IMR-90 (cell line): ENCODE results near the gene NF2. TPM values are rescaled to one million over a fixed set of nuclear protein-coding genes. Genes with fewer than 3 reads are reported as not detected.

Experiments
- ATAC-seq: fragments of 200-7000 bp; cut with Tn5 transposase; 2 replicates; pipeline ENCODE4 v1.9.1; 2020; ENCODE audit warnings: low read depth, mild to moderate bottlenecking, moderate library complexity
- BruUV-seq: library from RNA; stranded (reverse); fragments of 400-500 nt; replicated peaks from 2 replicates; lab custom pipeline; 2021; lab: Mats Ljungman, UMichigan
- CTCF ChIA-PET: fragments of 300-600 bp; formaldehyde crosslinking; extraction: SDS; loops from one replicate; lab custom pipeline; 2021; ENCODE audit warnings: antibody characterized with exemption; lab: Yijun Ruan, JAX
- POLR2A ChIA-PET: fragments of 300-600 bp; sonication (Branson Sonifier 250); formaldehyde crosslinking; loops from one replicate; lab custom pipeline; 2022; ENCODE audit warnings: antibody characterized with exemption; ENCODE audit not compliant: unreplicated experiment; lab: Charles Lee
- DNase-seq: peaks from one replicate; pipeline ENCODE4 v3.0.0; 2013
- H2AFZ ChIP-seq: replicated peaks from 2 replicates; pipeline ENCODE3; 2013; ENCODE audit warnings: low read length, mild to moderate bottlenecking; ENCODE audit not compliant: poor library complexity
- H2AK5ac ChIP-seq: 2 replicates; pipeline ENCODE4 v1.6.1; 2013; ENCODE audit warnings: low read depth, low read length, inconsistent platforms
- H2AK9ac ChIP-seq: replicated peaks from 2 replicates; pipeline ENCODE3; 2013; ENCODE audit warnings: mild to moderate bottlenecking, low read depth, low read length, moderate library complexity; ENCODE audit not compliant: poor library complexity
- H2BK120ac ChIP-seq: 2 replicates; pipeline ENCODE4 v1.6.1; 2013; ENCODE audit warnings: low read depth, low read length, inconsistent platforms
- H2BK15ac ChIP-seq: 3 replicates; pipeline ENCODE4 v1.6.1; 2013; ENCODE audit warnings: low read depth, low read length, inconsistent platforms
- H2BK20ac ChIP-seq: 2 replicates; pipeline ENCODE4 v1.6.1; 2013; ENCODE audit warnings: low read depth, mild to moderate bottlenecking, inconsistent platforms, low read length, moderate library complexity
- H2BK5ac ChIP-seq: 2 replicates; pipeline ENCODE4 v1.6.1; 2013; ENCODE audit warnings: mild to moderate bottlenecking, low read depth, low read length, inconsistent platforms; ENCODE audit not compliant: poor library complexity, severe bottlenecking
- H3K14ac ChIP-seq: replicated peaks from 2 replicates; pipeline ENCODE4 v1.6.1; 2013; ENCODE audit warnings: low read depth, low read length, inconsistent platforms
- H3K18ac ChIP-seq: 2 replicates; pipeline ENCODE4 v1.6.1; 2013; ENCODE audit warnings: low read depth, low read length, control low read depth
- H3K23ac ChIP-seq: 2 replicates; pipeline ENCODE4 v1.6.1; 2013; ENCODE audit warnings: low read depth, low read length, inconsistent platforms
- H3K27ac ChIP-seq: 2 replicates; pipeline ENCODE4 v1.5.1; 2013; ENCODE audit warnings: mild to moderate bottlenecking, control low read depth, low read length; ENCODE audit not compliant: insufficient read depth
- H3K27me3 ChIP-seq: 2 replicates; pipeline ENCODE4 v1.6.1; 2013; ENCODE audit warnings: low read length; ENCODE audit not compliant: control insufficient read depth, insufficient read depth
- H3K36me3 ChIP-seq: 2 replicates; pipeline ENCODE4 v1.6.1; 2013; ENCODE audit warnings: low read length, mixed read lengths; ENCODE audit not compliant: control insufficient read depth, insufficient read depth
- H3K4ac ChIP-seq: 2 replicates; pipeline ENCODE4 v1.6.1; 2013; ENCODE audit warnings: low read depth, low read length, inconsistent platforms
- H3K4me1 ChIP-seq: 2 replicates; pipeline ENCODE4 v1.6.1; 2013; ENCODE audit warnings: low read length, mixed read lengths; ENCODE audit not compliant: control insufficient read depth, insufficient read depth
- H3K4me2 ChIP-seq: 2 replicates; pipeline ENCODE4 v1.6.1; 2013; ENCODE audit warnings: low read depth, mild to moderate bottlenecking, control low read depth, low read length, moderate library complexity
- H3K4me3 ChIP-seq: 2 replicates; pipeline ENCODE4 v1.5.1; 2013; ENCODE audit warnings: low read depth, mild to moderate bottlenecking, control low read depth, low read length, moderate library complexity; ENCODE audit not compliant: insufficient read depth
- H3K56ac ChIP-seq: 2 replicates; pipeline ENCODE4 v1.6.1; 2013; ENCODE audit warnings: low read length, inconsistent platforms; ENCODE audit not compliant: insufficient read depth; ENCODE audit errors: extremely low read depth
- H3K79me1 ChIP-seq, 2 experiments: 2 replicates each; pipeline ENCODE4 v1.6.1; 2013; ENCODE audit warnings: low read length in 2 of 2, inconsistent platforms in 1 of 2, low read depth in 1 of 2
- H3K9ac ChIP-seq: 2 replicates; pipeline ENCODE4 v1.6.1; 2013; ENCODE audit warnings: low read depth, low read length, control low read depth
- H3K9me1 ChIP-seq: 2 replicates; pipeline ENCODE4 v1.6.1; 2013; ENCODE audit warnings: low read length, inconsistent platforms; ENCODE audit not compliant: insufficient read depth
- H3K9me3 ChIP-seq: 2 replicates; pipeline ENCODE4 v1.6.1; 2013; ENCODE audit warnings: low read length; ENCODE audit not compliant: control insufficient read depth, insufficient read depth
- H4K20me1 ChIP-seq: 2 replicates; pipeline ENCODE4 v1.6.1; 2013; ENCODE audit warnings: low read length, inconsistent platforms; ENCODE audit not compliant: insufficient read depth
- H4K5ac ChIP-seq: 2 replicates; pipeline ENCODE4 v1.6.1; 2013; ENCODE audit warnings: mild to moderate bottlenecking, low read depth, low read length, control low read depth
- H4K8ac ChIP-seq, 2 experiments: 2 replicates each; pipeline ENCODE4 v1.6.1; 2013; ENCODE audit warnings: low read depth in 2 of 2, low read length in 2 of 2, control low read depth in 1 of 2, inconsistent platforms in 1 of 2
- H4K91ac ChIP-seq: 2 replicates; pipeline ENCODE4 v1.6.1; 2013; ENCODE audit warnings: low read depth, low read length, inconsistent platforms; ENCODE audit not compliant: insufficient read depth
- BHLHE40 ChIP-seq: fragments of 150-350 bp; IDR thresholded peaks from 2 replicates; pipeline ENCODE4 v1.6.1; 2016; ENCODE audit warnings: mild to moderate bottlenecking, low read depth, low read length
- CEBPB ChIP-seq: IDR thresholded peaks from 2 replicates; pipeline ENCODE4 v1.6.1; 2012; ENCODE audit warnings: low read depth, low read length, improper control_type of control experiment
- CHD1 ChIP-seq: IDR thresholded peaks from 2 replicates; pipeline ENCODE4 v1.6.1; 2012; ENCODE audit warnings: low read depth, low read length, improper control_type of control experiment
- MAFK ChIP-seq: IDR thresholded peaks from 2 replicates; pipeline ENCODE4 v1.6.1; 2012; ENCODE audit warnings: low read depth, low read length, improper control_type of control experiment
- MAZ ChIP-seq: IDR thresholded peaks from 2 replicates; pipeline ENCODE4 v1.6.1; 2012; ENCODE audit warnings: low read depth, mild to moderate bottlenecking, low read length, improper control_type of control experiment, moderate library complexity, borderline replicate concordance
- MXI1 ChIP-seq: IDR thresholded peaks from 2 replicates; pipeline ENCODE4 v1.6.1; 2012; ENCODE audit warnings: low read depth, mild to moderate bottlenecking, low read length, moderate library complexity, borderline replicate concordance
- NFE2L2 ChIP-seq: fragments of 150-350 bp; IDR thresholded peaks from 2 replicates; pipeline ENCODE4 v1.6.1; 2016; ENCODE audit warnings: low read depth, mild to moderate bottlenecking, low read length
- POLR2A ChIP-seq: IDR thresholded peaks from 2 replicates; pipeline ENCODE4 v1.6.1; 2012; ENCODE audit warnings: mild to moderate bottlenecking, low read depth, low read length
- RAD21 ChIP-seq: IDR thresholded peaks from 2 replicates; pipeline ENCODE4 v1.6.1; 2012; ENCODE audit warnings: low read length, improper control_type of control experiment
- RCOR1 ChIP-seq: IDR thresholded peaks from 2 replicates; pipeline ENCODE4 v1.6.1; 2012; ENCODE audit warnings: mild to moderate bottlenecking, low read length, improper control_type of control experiment; ENCODE audit not compliant: insufficient replicate concordance
- RFX5 ChIP-seq: IDR thresholded peaks from 2 replicates; pipeline ENCODE4 v1.8.0; 2012; ENCODE audit warnings: low read depth, mild to moderate bottlenecking, low read length, moderate library complexity
- SMC3 ChIP-seq: fragments of 150-350 bp; IDR thresholded peaks from 2 replicates; pipeline ENCODE4 v1.6.1; 2016; ENCODE audit warnings: low read depth, mild to moderate bottlenecking, antibody characterized with exemption, low read length, moderate library complexity
- WGBS, 2 experiments: methylation state at CpG; one replicate each; pipeline versions ENCODE4 v1.1.5 to v1.1.7; 2013; ENCODE audit warnings: missing lambda C conversion rate in 2 of 2; ENCODE audit not compliant: insufficient read length in 1 of 2; ENCODE audit errors: extremely low coverage in 2 of 2; 5-methylcytosine and 5-hydroxymethylcytosine counted together
- dilution Hi-C: fragments of 300-500 bp; cut with HindIII; formaldehyde crosslinking; loops from one replicate; pipeline ENCODE4 v1.14.3; 2018; ENCODE audit warnings: low sequenced_read_pairs; ENCODE audit not compliant: unreplicated experiment
- in situ Hi-C: fragments of 300-500 bp; cut with MboI; formaldehyde crosslinking; loops from 3 replicates; pipeline ENCODE4 v1.14.3; 2019; ENCODE audit warnings: low sequenced_read_pairs, inconsistent platforms, mixed read lengths
- intact Hi-C: fragments of 100-400 bp; cut with micrococcal nuclease; formaldehyde crosslinking; loops from 2 replicates; pipeline ENCODE4 v1.10.0; 2022
- polyA plus RNA-seq, 3 experiments: library from polyadenylated mRNA; depleted of rRNA; stranded (reverse); fragments of >200 nt; gene quantifications; 2 replicates each; pipeline ENCODE4 v1.2.3, GENCODE V29; 2012; ENCODE audit warnings: low replicate concordance in 1 of 3
- total RNA-seq: library from RNA; depleted of rRNA; stranded (reverse); fragments of >200 nt; gene quantifications from 2 replicates; pipeline ENCODE4 v1.2.3, GENCODE V29; 2012
- TF ChIP-seq, protein P1 (sequence below): fragments of 150-350 bp; IDR thresholded peaks from 2 replicates; pipeline ENCODE4 v1.6.1; 2016; ENCODE audit warnings: low read depth, mild to moderate bottlenecking, low read length, moderate library complexity, borderline replicate concordance

Gene NF2
- total and polyA plus RNA-seq, 2 of the 4 experiments (the other 2 are of a cell fraction): 59.0 to 151 TPM

DNA sequence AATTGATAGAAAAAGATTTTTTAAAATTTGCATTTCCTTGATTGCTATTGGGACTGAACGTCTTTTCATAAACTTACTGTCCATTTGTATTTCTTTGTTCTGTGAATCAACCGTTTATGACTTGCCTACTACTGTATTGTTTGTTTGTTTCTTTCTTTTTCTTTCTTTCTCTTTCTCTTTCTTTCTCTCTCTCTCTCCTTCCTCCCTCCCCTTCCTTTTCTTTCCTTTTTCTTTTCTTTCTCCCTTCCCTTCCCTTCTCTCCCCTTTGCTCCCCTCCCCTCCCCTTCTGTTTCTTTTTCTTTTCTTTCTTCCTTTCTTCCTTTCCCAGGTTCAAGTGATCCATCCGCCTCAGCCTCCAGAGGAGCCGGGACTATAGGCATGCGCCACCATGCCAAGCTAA lies 46.9 kb downstream of the NF2 start:
- Histone ChIP-seq H2AFZ (no peak overlapping the region), H3K18ac (no peak overlapping the region), H3K27ac (no peak overlapping the region), H3K36me3 (peaks cover 11% of the 10 kb centered on the region), H3K79me1 (peaks cover 0 to 8% of the 10 kb centered on the region in 2 experiments; a peak in 1 of 4 replicates), H3K4me2 (no peak overlapping the region), H3K9ac (no peak overlapping the region), H4K20me1 (no peaks in the 10 kb centered on the region), H3K4ac (no peak overlapping the region), H2BK15ac (no peak overlapping the region), H3K4me1 (no peaks in the 10 kb centered on the region), H3K9me3 (no peaks in the 10 kb centered on the region), H3K4me3 (no peak overlapping the region), H4K5ac (no peak overlapping the region), H3K27me3 (no peaks in the 10 kb centered on the region), H4K8ac (no peak overlapping the region), H3K14ac (no peak overlapping the region), H4K91ac (no peak overlapping the region), H2AK9ac (no peak overlapping the region), H2BK120ac (no peak overlapping the region), H3K23ac (no peak overlapping the region), H2BK5ac (no peak overlapping the region), H3K56ac (no peak overlapping the region), H2BK20ac (no peak overlapping the region), H2AK5ac (no peak overlapping the region), H3K9me1 (no peaks in the 10 kb centered on the region)
- no peak for DNase-seq
- dilution Hi-C loops (no loop called here), in situ Hi-C loops (no loop called here), intact Hi-C loops (no loop called here)
- no peak for ATAC-seq
- ChIA-PET POLR2A (no interaction called here), CTCF (no interaction called here)
- no TSS peak for BruUV-seq
- no CpG with 5 or more reads among the region's 5 CpGs for WGBS, 2 experiments
- no peak for TF ChIP-seq RAD21
- TF ChIP-seq NFE2L2: no peak
- TF ChIP-seq BHLHE40: no peak
- TF ChIP-seq, protein P1, sequence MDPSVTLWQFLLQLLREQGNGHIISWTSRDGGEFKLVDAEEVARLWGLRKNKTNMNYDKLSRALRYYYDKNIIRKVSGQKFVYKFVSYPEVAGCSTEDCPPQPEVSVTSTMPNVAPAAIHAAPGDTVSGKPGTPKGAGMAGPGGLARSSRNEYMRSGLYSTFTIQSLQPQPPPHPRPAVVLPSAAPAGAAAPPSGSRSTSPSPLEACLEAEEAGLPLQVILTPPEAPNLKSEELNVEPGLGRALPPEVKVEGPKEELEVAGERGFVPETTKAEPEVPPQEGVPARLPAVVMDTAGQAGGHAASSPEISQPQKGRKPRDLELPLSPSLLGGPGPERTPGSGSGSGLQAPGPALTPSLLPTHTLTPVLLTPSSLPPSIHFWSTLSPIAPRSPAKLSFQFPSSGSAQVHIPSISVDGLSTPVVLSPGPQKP: no peak
- no peak for TF ChIP-seq MAZ
- no peak for TF ChIP-seq POLR2A
- no peak for TF ChIP-seq MXI1
- TF ChIP-seq RCOR1: no peak
- no peak for TF ChIP-seq CEBPB
- no peak for TF ChIP-seq CHD1
- no peak for TF ChIP-seq SMC3
- no peak for TF ChIP-seq RFX5
- no peak for TF ChIP-seq MAFK
